GM21423 (cell line): ENCODE measurements around the gene LNP1.
A peak's percentile ranks its signal among the peaks of the same experiment; 100 is the strongest.
"Not testable (repeated sequence)": the region's sequence is repeated elsewhere in the genome, so short reads cannot be mapped to it uniquely, and the experiment has no call there.

Experiments
- ATAC-seq: cut with Tn5 transposase; IDR thresholded peaks from one replicate; pipeline ENCODE4 v1.9.1; 2021; ENCODE audit warnings: mild to moderate bottlenecking, moderate library complexity; ENCODE audit not compliant: unreplicated experiment

Gene LNP1

GRCh38 chr3:100429187-100429716 is 27.9 kb downstream of the LNP1 start:
- ATAC-seq: no peak

GRCh38 chr3:100436951-100437350 is 35.6 kb downstream of the LNP1 start:
- ATAC-seq: no peak

DNA sequence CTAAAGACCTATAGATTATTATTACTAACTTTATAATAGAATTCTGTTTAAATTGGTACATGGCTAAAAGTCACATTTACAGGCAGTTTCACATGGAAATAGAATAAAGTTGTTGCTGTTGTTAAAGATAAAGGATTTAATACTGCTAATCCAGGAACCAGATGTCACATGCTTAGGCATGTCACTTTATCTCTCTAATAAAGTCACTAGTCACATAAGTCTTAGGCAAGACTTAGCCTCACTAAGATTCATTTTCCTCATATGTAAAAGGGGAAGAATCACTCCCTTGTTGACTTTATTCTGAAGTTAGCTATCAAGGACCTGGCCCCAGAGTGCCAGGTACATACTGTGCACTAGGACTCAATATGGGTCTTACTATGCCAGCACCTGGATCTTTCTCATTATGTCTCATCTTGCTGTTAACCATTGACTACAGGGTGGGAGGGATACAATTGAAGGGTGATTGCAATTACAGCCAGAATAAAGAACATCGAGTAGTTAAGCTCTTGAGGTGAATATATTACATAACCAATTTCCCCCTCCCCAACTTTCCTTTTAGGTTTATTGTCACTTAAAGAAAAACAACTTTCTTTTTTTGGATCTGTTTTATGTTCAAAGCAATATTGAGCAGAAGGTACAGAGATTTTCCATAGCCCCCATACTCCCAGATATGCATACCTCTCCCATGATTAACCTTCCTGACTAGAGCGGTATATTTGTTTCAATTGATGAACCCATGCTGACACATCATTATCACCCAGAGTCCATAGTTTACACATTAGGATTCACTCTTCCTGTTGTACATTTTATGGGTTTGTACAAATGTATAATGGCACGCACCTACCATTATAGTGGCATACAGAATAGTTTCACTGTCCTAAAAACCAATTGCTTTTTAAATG is 36.6 kb downstream of the LNP1 start:
- ATAC-seq: no peak

DNA sequence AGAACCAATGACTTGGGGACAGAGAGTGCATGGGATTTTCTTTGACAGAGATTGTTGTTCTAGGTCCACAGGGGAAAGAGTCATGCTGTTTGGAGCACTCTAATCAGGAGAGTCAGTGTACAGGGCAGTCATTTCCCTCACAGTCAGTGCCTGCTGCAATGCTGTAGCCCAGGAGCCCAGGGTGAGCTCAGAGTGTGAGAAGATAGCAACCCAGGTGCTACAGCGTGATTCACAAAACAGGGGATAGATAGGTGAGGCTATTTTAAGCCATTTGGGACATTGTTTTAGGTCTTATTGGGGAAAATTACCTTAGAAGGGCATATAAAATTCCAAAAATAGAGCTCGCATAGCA is 37.3 kb downstream of the LNP1 start:
- ATAC-seq: no peak

- ATAC-seq: no peak
Observed at GRCh38 chr3:100440895-100441294, 39.6 kb downstream of the LNP1 start.

DNA sequence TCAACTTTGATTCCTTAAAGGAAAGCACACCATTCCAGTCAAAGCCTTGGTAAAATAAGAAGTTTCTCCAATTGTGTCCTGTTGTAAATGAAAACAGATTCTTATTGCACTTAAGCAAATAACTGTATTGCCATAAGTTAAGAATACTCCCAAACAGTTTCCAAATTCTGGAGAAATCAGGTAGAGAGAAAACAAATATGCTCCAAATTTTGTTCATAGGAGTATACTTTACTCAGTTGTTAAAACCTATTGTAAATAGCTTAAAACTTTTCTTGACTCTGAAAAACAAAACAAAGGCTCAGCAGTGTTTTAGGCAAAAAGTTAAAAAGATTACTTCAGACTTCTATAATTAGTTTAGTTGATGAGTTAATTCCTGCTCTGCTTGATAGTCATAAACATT is 42.4 kb downstream of the LNP1 start:
- no peak for ATAC-seq

DNA sequence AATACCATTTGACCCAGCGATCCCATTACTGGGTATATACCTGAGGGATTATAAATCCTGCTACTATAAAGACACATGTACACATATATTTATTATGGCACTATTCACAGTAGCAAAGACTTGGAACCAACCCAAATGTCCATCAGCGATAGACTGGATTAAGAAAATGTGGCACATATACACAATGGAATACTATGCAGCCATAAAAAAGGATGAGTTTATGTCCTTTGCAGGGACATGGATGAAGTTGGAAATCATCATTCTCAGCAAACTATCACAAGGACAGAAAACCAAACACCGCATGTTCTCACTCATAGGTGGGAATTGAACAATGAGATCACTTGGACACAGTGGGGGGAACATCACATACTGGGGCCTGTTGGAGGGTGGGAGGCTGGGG is 45.7 kb downstream of the LNP1 start:
- ATAC-seq: not testable (repeated sequence)

- ATAC-seq: no peak
Observed at GRCh38 chr3:100448079-100448478, 46.7 kb downstream of the LNP1 start.

DNA sequence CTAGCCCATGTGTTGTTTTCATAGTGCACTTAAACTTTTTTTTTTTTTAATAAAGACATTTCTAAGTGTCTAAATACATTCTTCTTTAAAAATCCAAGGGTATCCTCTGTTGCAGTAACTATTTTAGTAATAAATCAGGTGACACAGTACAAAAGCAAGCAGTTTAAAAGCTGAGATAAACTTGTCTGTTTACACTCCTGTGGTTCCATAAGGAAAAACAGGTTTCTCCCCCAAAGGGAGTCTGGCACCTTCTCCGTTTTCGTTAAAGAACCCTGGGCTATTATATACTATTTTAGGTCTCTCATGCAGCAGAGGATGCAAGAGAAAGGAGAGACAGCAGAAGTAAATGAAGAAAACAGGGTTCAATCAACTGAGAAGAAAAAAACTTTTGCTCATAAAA is 47.9 kb downstream of the LNP1 start:
- no peak for ATAC-seq

- no peak for ATAC-seq
Observed at GRCh38 chr3:100454677-100455076, 53.3 kb downstream of the LNP1 start.

DNA sequence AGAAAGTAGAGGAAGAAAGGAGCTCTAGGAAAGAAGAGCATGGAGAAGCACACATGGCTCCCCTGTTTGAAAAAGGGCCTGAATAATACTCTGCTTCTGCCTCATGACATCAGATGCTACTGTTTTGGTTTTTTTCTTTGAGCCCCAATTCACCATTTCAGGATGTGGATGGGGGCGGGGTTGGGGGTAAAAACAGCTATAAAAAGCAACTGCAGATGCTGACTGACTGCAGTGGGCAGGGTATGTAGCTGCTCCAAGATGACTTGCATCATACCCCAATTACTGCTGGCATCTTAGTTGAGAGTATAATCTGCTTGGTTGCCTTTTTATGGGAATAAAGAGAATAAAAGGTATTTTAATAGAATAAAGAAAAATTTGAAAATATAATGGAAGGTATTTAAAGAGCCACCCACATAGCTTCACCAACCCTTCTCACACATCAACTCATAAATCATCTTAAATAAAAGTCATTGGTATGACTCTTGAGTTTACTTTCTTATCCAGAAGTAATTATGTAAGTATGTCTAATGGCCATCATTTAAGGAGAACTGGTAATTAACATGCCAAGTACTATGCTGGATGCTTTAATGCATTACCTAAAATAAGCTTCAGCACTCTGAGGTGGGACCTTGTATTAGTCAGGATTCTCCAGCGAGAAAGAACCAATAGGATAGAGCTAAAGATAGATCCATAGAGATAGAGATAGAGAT is 54.7 kb downstream of the LNP1 start:
- no peak for ATAC-seq

GRCh38 chr3:100456745-100457144 is 55.4 kb downstream of the LNP1 start:
- no peak for ATAC-seq

GRCh38 chr3:100457811-100458210 is 56.5 kb downstream of the LNP1 start:
- no peak for ATAC-seq

DNA sequence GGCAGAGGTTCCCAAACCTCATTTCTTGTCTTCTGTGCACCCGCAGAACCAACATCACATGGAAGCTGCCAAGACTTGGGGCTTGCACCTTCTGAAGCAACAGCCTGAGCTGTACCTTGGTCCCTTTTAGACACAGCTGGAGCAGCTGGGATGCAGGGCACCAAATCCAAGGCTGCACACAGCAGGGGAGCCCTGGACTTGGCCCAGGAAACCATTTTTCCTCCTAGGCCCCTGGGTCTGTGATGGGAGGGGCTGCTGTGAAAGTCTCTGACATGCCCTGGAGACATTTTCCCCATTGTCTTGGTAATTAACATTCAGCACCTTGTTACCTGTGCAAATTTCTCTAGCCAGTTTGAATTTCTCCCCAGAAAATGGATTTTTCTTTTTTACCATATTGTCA is 57.5 kb downstream of the LNP1 start:
- no peak for ATAC-seq

DNA sequence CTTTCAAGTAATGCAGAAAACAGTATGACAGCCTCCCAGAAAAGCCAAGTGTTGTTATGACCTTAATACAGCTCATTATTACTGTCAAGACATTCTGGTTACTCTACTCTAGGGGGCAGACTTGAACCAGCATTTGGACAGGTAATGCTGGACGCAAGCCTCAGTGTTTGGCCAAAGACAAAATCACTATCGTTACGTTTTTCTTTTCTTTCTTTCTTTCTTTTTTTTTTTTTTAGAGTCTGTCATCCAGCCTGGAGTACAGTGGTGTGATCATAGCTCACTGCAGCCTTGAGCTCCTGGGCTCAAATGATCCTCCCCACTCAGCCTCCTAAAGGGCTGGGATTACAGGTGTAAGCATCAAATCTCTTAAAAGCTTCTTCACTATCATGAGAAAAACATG is 61.7 kb downstream of the LNP1 start:
- peak; percentile 89 for ATAC-seq

- no peak for ATAC-seq
Observed at GRCh38 chr3:100463646-100464155, 62.4 kb downstream of the LNP1 start.

GRCh38 chr3:100465892-100466777 is 64.8 kb downstream of the LNP1 start:
- ATAC-seq: peak; percentile 33

DNA sequence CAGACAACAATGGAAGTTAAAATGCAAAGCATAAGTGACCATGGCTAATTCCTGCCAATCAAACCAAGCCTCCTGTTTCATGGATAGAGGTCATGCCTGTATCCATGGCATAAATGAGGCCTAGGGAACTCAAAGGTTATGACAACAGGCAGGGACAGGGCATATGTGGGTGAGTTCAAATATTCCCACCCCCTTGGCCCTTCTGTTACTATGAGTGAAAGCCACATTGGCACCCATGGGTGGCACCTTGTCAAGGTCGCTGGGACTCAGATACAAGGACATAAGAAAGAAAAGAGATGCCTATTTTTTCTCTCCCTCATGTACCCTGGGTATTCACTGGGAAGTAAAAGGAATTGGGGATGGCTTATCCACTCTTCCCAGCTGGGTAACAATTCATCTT is 65.8 kb downstream of the LNP1 start:
- ATAC-seq: no peak

GRCh38 chr3:100468676-100469075 is 67.3 kb downstream of the LNP1 start:
- no peak for ATAC-seq

DNA sequence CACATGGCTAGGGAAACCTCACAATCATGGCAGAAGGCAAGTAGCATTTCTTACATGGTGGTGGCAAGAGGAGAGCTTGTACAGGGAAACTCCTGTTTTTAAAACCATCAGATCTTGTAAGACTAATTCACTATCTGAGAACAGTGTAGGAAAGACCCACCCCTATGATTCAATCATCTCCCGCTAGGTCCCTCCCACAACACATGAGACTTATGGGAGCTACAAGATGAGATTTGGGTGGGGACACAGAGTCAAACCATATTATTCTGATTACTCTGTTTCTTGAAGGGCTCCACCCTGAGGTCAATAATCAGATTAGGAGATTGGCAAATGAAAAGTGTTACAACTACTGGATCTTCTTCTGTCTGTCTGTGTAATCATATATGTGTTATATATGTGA is 69.6 kb downstream of the LNP1 start:
- ATAC-seq: no peak

DNA sequence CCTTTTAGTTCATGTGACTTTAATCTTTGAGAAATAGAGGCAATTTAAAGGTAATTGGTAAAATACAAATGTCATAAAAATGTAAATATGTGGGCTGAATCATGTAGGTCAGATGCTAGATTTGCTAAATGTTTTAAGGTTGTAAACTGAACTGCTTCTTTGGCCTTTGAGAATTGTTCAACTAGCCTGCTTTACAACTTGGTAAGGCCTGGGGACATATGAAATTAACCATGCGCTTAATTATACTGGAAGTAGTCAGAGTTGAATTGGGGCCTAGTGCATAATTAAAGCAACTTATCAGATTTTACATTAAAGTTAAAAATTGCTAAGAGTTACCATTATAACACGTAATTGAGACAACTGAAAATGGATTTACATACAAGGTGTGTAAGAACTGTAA is 70.1 kb downstream of the LNP1 start:
- no peak for ATAC-seq
